K562 (cell line): ENCODE data around the gene ZNF692. TPM values are rescaled to one million over a fixed set of nuclear protein-coding genes. Genes with fewer than 3 reads are reported as not detected.

Experiments used
- CHCHD3 ChIP-seq: fragments of 250-450 bp; sonication (Bioruptor Pico); IDR thresholded peaks from 2 replicates; pipeline ENCODE4 v2.1.2; 2022; ENCODE audit warnings: mild to moderate bottlenecking
- CTBP1 ChIP-seq: fragments of 450-650 bp; IDR thresholded peaks from 2 replicates; pipeline ENCODE4 v1.6.1; 2016; ENCODE audit warnings: borderline replicate concordance
- GABPA ChIP-seq: fragments of 200-800 bp; sonication (Bioruptor generic); conservative IDR thresholded peaks from 2 replicates; pipeline ENCODE4 v1.6.1; 2016; ENCODE audit warnings: low read depth, missing genetic modification characterization, missing compliant biosample characterization
- HINFP ChIP-seq: fragments of 450-650 bp; conservative IDR thresholded peaks from 2 replicates; pipeline ENCODE4 v1.6.1; 2016; ENCODE audit warnings: missing genetic modification characterization, low read depth, mild to moderate bottlenecking, control low read depth, missing compliant biosample characterization
- HMGXB4 ChIP-seq: sonication (generic); formaldehyde crosslinking; IDR thresholded peaks from 2 replicates; pipeline ENCODE4 v1.8.1; 2023; ENCODE audit warnings: mild to moderate bottlenecking, missing genetic modification reagents
- HOMEZ ChIP-seq: fragments of 250-450 bp; sonication (Bioruptor Pico); IDR thresholded peaks from 2 replicates; pipeline ENCODE4 v1.4.0; 2020; ENCODE audit warnings: mild to moderate bottlenecking, moderate library complexity
- KHSRP ChIP-seq: fragments of 450-650 bp; IDR thresholded peaks from 2 replicates; pipeline ENCODE4 v1.6.1; 2017
- MTF1 ChIP-seq: fragments of 250-450 bp; sonication (Bioruptor Pico); IDR thresholded peaks from 2 replicates; pipeline ENCODE4 v1.9.0; 2021; ENCODE audit warnings: moderate library complexity, mild to moderate bottlenecking, inconsistent platforms, borderline replicate concordance
- NFXL1 ChIP-seq: fragments of 450-650 bp; formaldehyde crosslinking; IDR thresholded peaks from 2 replicates; pipeline ENCODE4 v1.4.0; 2021; ENCODE audit warnings: mild to moderate bottlenecking
- RCOR1 ChIP-seq, 2 experiments: IDR thresholded peaks; 2 replicates each; pipeline ENCODE4 v1.6.1; 2012; ENCODE audit warnings: low read depth in 2 of 2, low read length in 2 of 2, borderline replicate concordance in 1 of 2, improper control_type of control experiment in 1 of 2
- SMARCA4 ChIP-seq: fragments of 450-650 bp; IDR thresholded peaks from 2 replicates; pipeline ENCODE4 v1.6.1; 2016
- TEAD4 ChIP-seq, 2 experiments: sonication (generic) in 1 of 2; formaldehyde crosslinking in 1 of 2; IDR thresholded peaks; 2 replicates each; pipeline versions ENCODE4 v1.6.1 to v1.8.0; 2012 to 2022; ENCODE audit warnings: borderline replicate concordance in 1 of 2, inconsistent platforms in 1 of 2, low read length in 1 of 2, mild to moderate bottlenecking in 1 of 2, missing genetic modification reagents in 1 of 2
- TGIF2 ChIP-seq: sonication (generic); formaldehyde crosslinking; IDR thresholded peaks from 2 replicates; pipeline ENCODE4 v1.8.1; 2022; ENCODE audit warnings: mild to moderate bottlenecking, missing genetic modification reagents, moderate library complexity
- THAP7 ChIP-seq: fragments of 250-450 bp; sonication (Bioruptor Pico); IDR thresholded peaks from 2 replicates; pipeline ENCODE4 v1.5.0; 2021
- TRIM24 ChIP-seq, 2 experiments: fragments of 450-650 bp; IDR thresholded peaks; 2 replicates each; pipeline ENCODE4 v1.6.1; 2016
- TSHZ1 ChIP-seq: fragments of 250-450 bp; sonication (Bioruptor Pico); IDR thresholded peaks from 2 replicates; pipeline ENCODE4 v1.4.0; 2020; ENCODE audit warnings: mild to moderate bottlenecking, moderate library complexity
- ZBTB7A ChIP-seq: IDR thresholded peaks from 2 replicates; pipeline ENCODE4 v1.6.1; 2011; ENCODE audit warnings: low read depth, mild to moderate bottlenecking, low read length, moderate library complexity, borderline replicate concordance; ENCODE audit not compliant: control insufficient read depth
- ZKSCAN8 ChIP-seq: fragments of 200-800 bp; sonication (Bioruptor generic); IDR thresholded peaks from 2 replicates; pipeline ENCODE4 v1.6.1; 2016; ENCODE audit warnings: missing genetic modification characterization, missing compliant biosample characterization
- ZNF696 ChIP-seq: fragments of 250-450 bp; sonication (Bioruptor Pico); conservative IDR thresholded peaks from 2 replicates; pipeline ENCODE4 v1.4.0; 2020; ENCODE audit warnings: mild to moderate bottlenecking, moderate library complexity
- polyA plus RNA-seq, 8 experiments: library from polyadenylated mRNA; depleted of rRNA in 4 of 8; stranded (reverse) in 5 of 8; unstranded in 3 of 8; fragments of >200 nt; fragmentation: Nextera tagmentation in 2 of 8; fragmentation: Illumina TruSeq in 1 of 8; extraction: Ambion mirVana in 2 of 8; extraction: Trizol in 1 of 8; gene quantifications; 2 replicates each; pipeline versions ENCODE4 v1.2.1 to v1.2.3, GENCODE V29; 2011 to 2014; ENCODE audit warnings: inconsistent platforms in 1 of 8, missing spikeins in 1 of 8
- total RNA-seq, 7 experiments: library from RNA; depleted of rRNA in 6 of 7; stranded (reverse); fragments of >200 nt in 6 of 7; fragmentation: Illumina TruSeq in 2 of 7; extraction: Trizol in 2 of 7; gene quantifications; 2 replicates each; pipeline versions ENCODE4 v1.2.1 to v1.2.3, GENCODE V29; 2011 to 2021; ENCODE audit warnings: low replicate concordance in 1 of 7

ZNF692 gene
- total and polyA plus RNA-seq, 9 of the 15 experiments (the other 6 are each of a cell fraction or from before 2014, with no cell fraction given): 8.4 to 143 (median 55.9) TPM

GRCh38 chr1:248873409-248873992 is 14.6 kb upstream of the ZNF692 start (continued):
- no peak for TF ChIP-seq HINFP (tag)
- no peak for TF ChIP-seq TSHZ1 (CRISPR knock-in tag)
- no peak for TF ChIP-seq GABPA (tag)
- TF ChIP-seq ZKSCAN8 (CRISPR knock-in tag): no peak
- no peak for TF ChIP-seq NFXL1 (CRISPR knock-in tag)
- TF ChIP-seq TGIF2: no peak
- TF ChIP-seq THAP7 (CRISPR knock-in tag): no peak
- no peak for TF ChIP-seq TEAD4 (IDR thresholded peaks at IDR 0.05; ENCODE audit: low read length)
- no peak for TF ChIP-seq TEAD4 (CRISPR knock-in tag; IDR thresholded peaks at IDR 0.05; ENCODE audit: borderline replicate concordance)
- no peak for TF ChIP-seq CHCHD3 (CRISPR knock-in tag)
- peak; percentile 60; the same call in 1 of the 2 replicates for TF ChIP-seq SMARCA4
- TF ChIP-seq CTBP1: peak; percentile 75
- no peak for TF ChIP-seq KHSRP
- TF ChIP-seq RCOR1 (IDR thresholded peaks at IDR 0.05; ENCODE audit: borderline replicate concordance in 1 of 2, low read depth in 2 of 2, low read length in 2 of 2): peak; percentile 10 to 65; a peak in 1 of 4 replicates
- no peak for TF ChIP-seq ZNF696 (CRISPR knock-in tag)
- no peak for TF ChIP-seq HOMEZ
- TF ChIP-seq MTF1 (CRISPR knock-in tag): no peak
- TF ChIP-seq HMGXB4: peak; percentile 95; the same call in 1 of the 2 replicates
- TF ChIP-seq ZBTB7A: peak; percentile 69
- no peak for TF ChIP-seq TRIM24 (IDR thresholded peaks at IDR 0.05)
